Heart right ventricle (tissue), 16 donors: ENCODE results near the gene C1orf105. TPM values are rescaled to one million over a fixed set of nuclear protein-coding genes. Genes with fewer than 3 reads are reported as not detected.

Source experiments
- ATAC-seq, 8 donors: fragments of 200-7000 bp; cut with Tn5 transposase; one replicate each; pipeline ENCODE4 v1.9.1; 2020; ENCODE audit warnings: mild to moderate bottlenecking in 8 of 8, moderate library complexity in 8 of 8, moderate number of reproducible peaks in 1 of 8
- DNase-seq, 2 donors: peaks; one replicate each; pipeline ENCODE4 v3.0.0-alpha.2; 2020
- H3K27ac ChIP-seq, 10 donors: fragments of 200-600 bp; sonication (generic) in 2 of 10; one replicate each; pipeline versions ENCODE4 v1.5.0 to v1.8.0; 2020 to 2022; ENCODE audit warnings: mild to moderate bottlenecking in 3 of 10
- H3K27me3 ChIP-seq, 7 donors: fragments of 200-600 bp; one replicate each; pipeline ENCODE4 v1.8.0; 2021 to 2022; ENCODE audit warnings: mild to moderate bottlenecking in 2 of 7
- H3K36me3 ChIP-seq, 9 donors: fragments of 200-600 bp; sonication (generic) in 1 of 9; one replicate each; pipeline versions ENCODE4 v1.5.0 to v1.8.0; 2020 to 2022; ENCODE audit warnings: mild to moderate bottlenecking in 2 of 9
- H3K4me1 ChIP-seq, 9 donors: fragments of 200-600 bp; sonication (generic) in 1 of 9; one replicate each; pipeline versions ENCODE4 v1.5.0 to v1.8.0; 2020 to 2022; ENCODE audit warnings: mild to moderate bottlenecking in 4 of 9
- H3K4me3 ChIP-seq, 10 donors: fragments of 200-600 bp; sonication (generic) in 2 of 10; one replicate each; pipeline versions ENCODE4 v1.5.0 to v1.8.0; 2020 to 2022; ENCODE audit warnings: mild to moderate bottlenecking in 7 of 10, moderate library complexity in 2 of 10
- H3K9me3 ChIP-seq, 11 donors: fragments of 200-600 bp in 10 of 11; sonication (generic) in 2 of 11; one replicate each; pipeline versions ENCODE4 v1.5.0 to v1.8.0; 2013 to 2022; ENCODE audit warnings: mild to moderate bottlenecking in 2 of 11, control low read depth in 1 of 11, moderate library complexity in 1 of 11
- WGBS, 2 donors: extraction: QIAGEN DNeasy Blood & Tissue Kit; methylation state at CpG; one replicate each; pipeline ENCODE4 v1.1.7; 2013; ENCODE audit warnings: inconsistent platforms in 1 of 2; 5-methylcytosine and 5-hydroxymethylcytosine counted together
- intact Hi-C, 10 donors: fragments of 100-400 bp; cut with DNase I; formaldehyde crosslinking; loops; one replicate each; pipeline versions ENCODE4 v1.11.1 to v1.14.2; 2022
- polyA plus RNA-seq, 2 donors: library from polyadenylated mRNA; stranded (reverse); fragments of 200-250 nt; gene quantifications; one replicate each; pipeline ENCODE4 v1.2.3, GENCODE V29; 2013
- total RNA-seq, 10 donors: library from RNA; stranded (reverse); fragmentation: NEBNext Ultra II Directional in 3 of 10; extraction: Animal tissue kit (Norgen Biotek cat#: 25700) in 3 of 10; gene quantifications; one replicate each; pipeline versions ENCODE4 v1.2.1 to v1.2.4, GENCODE V29; 2021 to 2023
- TF ChIP-seq, protein P1 (sequence below), 9 donors: fragments of 200-600 bp; sonication (generic) in 2 of 9; IDR thresholded peaks; one replicate each; pipeline versions ENCODE4 v1.5.0 to v1.8.0; 2021 to 2022; ENCODE audit warnings: antibody characterized with exemption in 9 of 9, mild to moderate bottlenecking in 5 of 9, moderate library complexity in 1 of 9
- donor health status: Arrhythmogenic right ventricular cardiomyopathy.
- donor health status: ischemic (EF 13 %, LVEDD 7.1; RV severe dilation, severe dysfunction).
- donor health status: healthy with polysubstance abuse.
- donor health status: DM: no; HTN: yes; CAD: no.
- donor health status: DM: no; HTN: no; CAD: no.
- donor health status: ischemic (EF 25% LVEDD 6.9; RV normal size, moderate dysfunction).
- donor health status: ischemic (EF 25% LVEDD 5.7; RV mildly dilated, moderate dysfunction).
- donor health status: healthy.
- donor health status: DM: yes; HTN: yes; CAD: no.
- donor health status: Ischemic cardiomyopathy.
- donor health status: ischemic (EF 35%, LVEDD 5.7; RV mildly dilated, moderate dysfunction).
- donor health status: nonischemic (EF 11% LVEDD 7.7; RV severe dilation, severe dysfunction).
- donor health status: DM: yes; HTN: yes; CAD: no.
- donor health status: PGD.
- donor health status: ischemic (EF 29% LVEDD 5.4; RV normal size, mild dysfunction).
- donor health status: nonischemic (EF 23%, LVEDD 6.1; RV moderate dilation, normal function).

Gene C1orf105
- total and polyA plus RNA-seq, 12 donors, result 1.1 to 52.7 (median 8.6) TPM

GRCh38 chr1:172448995-172449584 is 28.6 kb downstream of the C1orf105 start:
- no peak overlapping the region for H3K27ac ChIP-seq
- H3K27me3 ChIP-seq, result no peaks in the 10 kb centered on the region
- peaks cover 0 to 34% (median 11%) of the 10 kb centered on the region in 9 donors for H3K4me1 ChIP-seq
- 85 to 87% methylated on average over 6 of the region's 6 CpGs for WGBS, 2 donors
- intact Hi-C loops, result loop anchor here in 3 of 10 donors (5.0 to 10.0 kb wide), 3 partner anchors 444 to 654 kb away; no protein-coding TSS in a partner anchor
- ATAC-seq (no peak), DNase-seq (no peak)
- no peaks in the 10 kb centered on the region for H3K9me3 ChIP-seq
- TF ChIP-seq, protein P1, sequence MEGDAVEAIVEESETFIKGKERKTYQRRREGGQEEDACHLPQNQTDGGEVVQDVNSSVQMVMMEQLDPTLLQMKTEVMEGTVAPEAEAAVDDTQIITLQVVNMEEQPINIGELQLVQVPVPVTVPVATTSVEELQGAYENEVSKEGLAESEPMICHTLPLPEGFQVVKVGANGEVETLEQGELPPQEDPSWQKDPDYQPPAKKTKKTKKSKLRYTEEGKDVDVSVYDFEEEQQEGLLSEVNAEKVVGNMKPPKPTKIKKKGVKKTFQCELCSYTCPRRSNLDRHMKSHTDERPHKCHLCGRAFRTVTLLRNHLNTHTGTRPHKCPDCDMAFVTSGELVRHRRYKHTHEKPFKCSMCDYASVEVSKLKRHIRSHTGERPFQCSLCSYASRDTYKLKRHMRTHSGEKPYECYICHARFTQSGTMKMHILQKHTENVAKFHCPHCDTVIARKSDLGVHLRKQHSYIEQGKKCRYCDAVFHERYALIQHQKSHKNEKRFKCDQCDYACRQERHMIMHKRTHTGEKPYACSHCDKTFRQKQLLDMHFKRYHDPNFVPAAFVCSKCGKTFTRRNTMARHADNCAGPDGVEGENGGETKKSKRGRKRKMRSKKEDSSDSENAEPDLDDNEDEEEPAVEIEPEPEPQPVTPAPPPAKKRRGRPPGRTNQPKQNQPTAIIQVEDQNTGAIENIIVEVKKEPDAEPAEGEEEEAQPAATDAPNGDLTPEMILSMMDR (IDR thresholded peaks at IDR 0.05), result no peak
- H3K4me3 ChIP-seq, result no peak overlapping the region
- H3K36me3 ChIP-seq, result no peaks in the 10 kb centered on the region

- intact Hi-C loops, result loop anchor here in 9 of 10 donors (2.0 to 10.0 kb wide), 11 partner anchors 75 to 655 kb away; partner anchors contain the start of gene SUCO (in 6 of the 9)
- Histone ChIP-seq H3K27ac (peak overlapping the region in 7 of 10 donors; percentile 4 to 47 (median 34)), H3K36me3 (no peaks in the 10 kb centered on the region), H3K4me3 (peak overlapping the region in 3 of 10 donors; percentile 18 to 27 (median 20)), H3K9me3 (no peaks in the 10 kb centered on the region), H3K4me1 (peaks cover 0 to 30% (median 9%) of the 10 kb centered on the region in 9 donors), H3K27me3 (no peaks in the 10 kb centered on the region)
- peak; percentile 78 to 92 (median 88) for ATAC-seq
- peak; percentile 50 to 51 for DNase-seq
- 38 to 47% methylated on average over 18 of the region's 18 CpGs for WGBS, 2 donors
- TF ChIP-seq, protein P1 (IDR thresholded peaks at IDR 0.05), result peak; percentile 79 to 93 (median 81)
Observed at GRCh38 chr1:172449585-172450523, 29.4 kb downstream of the C1orf105 start.

DNA sequence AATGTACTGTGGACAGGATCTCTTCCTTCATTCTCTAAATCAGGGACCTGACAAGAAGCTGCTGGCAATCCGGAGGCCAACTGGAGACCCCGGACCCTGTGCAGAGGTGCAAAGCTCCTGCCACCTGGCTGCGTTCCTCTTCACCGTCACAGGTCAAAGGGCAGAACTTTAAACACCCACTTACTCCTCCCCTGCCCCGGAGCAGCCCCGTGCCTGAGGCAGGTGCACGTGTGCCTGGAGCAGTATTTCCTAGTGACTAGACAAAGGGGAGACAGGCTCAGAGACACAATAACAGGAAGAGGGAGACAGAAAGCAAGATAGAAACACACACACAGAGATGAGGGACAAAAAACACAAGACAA is 30.0 kb downstream of the C1orf105 start:
- WGBS, 2 donors, result 71 to 74% methylated on average over 7 of the region's 7 CpGs
- no peak overlapping the region for H3K4me3 ChIP-seq
- intact Hi-C loops, result loop anchor here in 9 of 10 donors (2.0 to 10.0 kb wide), 8 partner anchors 74 to 274 kb away; partner anchors contain the start of gene SUCO (in 6 of the 9)
- DNase-seq, result no peak
- peak overlapping the region in 7 of 10 donors; percentile 4 to 47 (median 34) for H3K27ac ChIP-seq
- peaks cover 0 to 30% (median 9%) of the 10 kb centered on the region in 9 donors for H3K4me1 ChIP-seq
- no peaks in the 10 kb centered on the region for H3K27me3 ChIP-seq
- ATAC-seq, result peak in 4 of 8 donors; percentile 2 to 15 (median 9)
- H3K36me3 ChIP-seq, result no peaks in the 10 kb centered on the region
- TF ChIP-seq, protein P1 (IDR thresholded peaks at IDR 0.05), result no peak
- H3K9me3 ChIP-seq, result no peaks in the 10 kb centered on the region

GRCh38 chr1:172451002-172451443 is 30.5 kb downstream of the C1orf105 start:
- ATAC-seq, result peak in 5 of 8 donors; percentile 33 to 56 (median 51)
- no peaks in the 10 kb centered on the region for H3K9me3 ChIP-seq

More at GRCh38 chr1:172451002-172451443, 30.5 kb downstream of the C1orf105 start:
- Histone ChIP-seq H3K36me3 (no peaks in the 10 kb centered on the region), H3K27me3 (no peaks in the 10 kb centered on the region), H3K4me1 (peaks cover 0 to 30% (median 9%) of the 10 kb centered on the region in 9 donors), H3K27ac (peak overlapping the region in 4 of 10 donors; percentile 4 to 47 (median 29)), H3K4me3 (no peak overlapping the region)
- WGBS, 2 donors, result 75 to 84% methylated on average over 2 of the region's 2 CpGs
- TF ChIP-seq, protein P1 (IDR thresholded peaks at IDR 0.05), result no peak
- intact Hi-C loops, result loop anchor here in 9 of 10 donors (2.0 to 10.0 kb wide), 8 partner anchors 74 to 274 kb away; partner anchors contain the start of gene SUCO (in 6 of the 9)
- no peak for DNase-seq
